Fibroblast of lung (primary cell): Measurements from ENCODE around the gene MRPS33. TPM values are rescaled to one million over a fixed set of nuclear protein-coding genes. Genes with fewer than 3 reads are reported as not detected.
"Not testable (repeated sequence)": the region's sequence is repeated elsewhere in the genome, so short reads cannot be mapped to it uniquely, and the experiment has no call there.

Source experiments
- DNase-seq, 2 donors: peaks; one replicate each; pipeline versions ENCODE4 v3.0.0 to v3.0.0-alpha.2; 2010; ENCODE audit warnings: low read depth in 2 of 2
- H2AFZ ChIP-seq: 2 replicates; pipeline ENCODE4 v1.5.1; 2012; ENCODE audit warnings: low read length, control low read depth, inconsistent platforms
- H3K27ac ChIP-seq: 2 replicates; pipeline ENCODE4 v1.5.1; 2011; ENCODE audit warnings: low read length, control low read depth; ENCODE audit not compliant: insufficient read depth
- H3K27me3 ChIP-seq: 2 replicates; pipeline ENCODE4 v1.5.1; 2011; ENCODE audit warnings: mild to moderate bottlenecking, low read length; ENCODE audit not compliant: control insufficient read depth, insufficient read depth
- H3K36me3 ChIP-seq: 2 replicates; pipeline ENCODE4 v1.5.1; 2011; ENCODE audit warnings: low read length; ENCODE audit not compliant: control insufficient read depth, insufficient read depth
- H3K4me1 ChIP-seq: 2 replicates; pipeline ENCODE4 v1.5.1; 2011; ENCODE audit warnings: low read length; ENCODE audit not compliant: control insufficient read depth, insufficient read depth; ENCODE audit errors: extremely low read depth
- H3K4me2 ChIP-seq: 2 replicates; pipeline ENCODE4 v1.5.1; 2011; ENCODE audit warnings: low read length, control low read depth; ENCODE audit not compliant: insufficient read depth; ENCODE audit errors: extremely low read depth
- H3K4me3 ChIP-seq, 4 experiments: fragments of 200-600 bp in 1 of 4; sonication (generic) in 1 of 4; replicated peaks in 1 of 4; 2 replicates each; pipeline ENCODE4 v1.5.1; 2011 to 2016; ENCODE audit warnings: low read length in 4 of 4, low read depth in 3 of 4, mild to moderate bottlenecking in 3 of 4, control low read depth in 2 of 4, inconsistent platforms in 1 of 4, mixed read lengths in 1 of 4; ENCODE audit not compliant: insufficient read depth in 1 of 4; ENCODE audit errors: control extremely low read depth in 1 of 4
- H3K79me2 ChIP-seq: 2 replicates; pipeline ENCODE4 v1.5.1; 2012; ENCODE audit warnings: mild to moderate bottlenecking, low read length, inconsistent platforms; ENCODE audit not compliant: control insufficient read depth, insufficient read depth
- H3K9ac ChIP-seq: 2 replicates; pipeline ENCODE4 v1.5.1; 2011; ENCODE audit warnings: mild to moderate bottlenecking, low read length, control low read depth; ENCODE audit not compliant: insufficient read depth
- H3K9me3 ChIP-seq: 2 replicates; pipeline ENCODE4 v1.5.1; 2012; ENCODE audit warnings: low read depth, low read length; ENCODE audit not compliant: control insufficient read depth, insufficient read depth
- H4K20me1 ChIP-seq: 2 replicates; pipeline ENCODE4 v1.5.1; 2011; ENCODE audit warnings: low read length; ENCODE audit not compliant: control insufficient read depth, insufficient read depth; ENCODE audit errors: extremely low read depth
- EZH2 ChIP-seq: IDR thresholded peaks from 2 replicates; pipeline ENCODE4 v1.5.1; 2012; ENCODE audit warnings: low read length, control low read depth, mild to moderate bottlenecking; ENCODE audit errors: missing control alignments
- polyA plus RNA-seq, 2 donors: library from polyadenylated mRNA; depleted of rRNA in 1 of 2; stranded (reverse) in 1 of 2; unstranded in 1 of 2; fragments of >200 nt; gene quantifications; 2 replicates each; pipeline ENCODE4 v1.2.1, GENCODE V29; 2011 to 2012; ENCODE audit warnings: missing spikeins in 1 of 2
- total RNA-seq: library from RNA; depleted of rRNA; stranded (reverse); fragments of >200 nt; gene quantifications from 2 replicates; pipeline ENCODE4 v1.2.1, GENCODE V29; 2014
- TF ChIP-seq, protein P1 (sequence below), 2 donors: IDR thresholded peaks in 1 of 2; conservative IDR thresholded peaks in 1 of 2; 1 replicate in 1 of 2; 2 replicates in 1 of 2; pipeline ENCODE4 v1.5.1; 2011 to 2012; ENCODE audit warnings: low read length in 2 of 2, control low read depth in 1 of 2, inconsistent platforms in 1 of 2, low read depth in 1 of 2, mild to moderate bottlenecking in 1 of 2

MRPS33 gene
- total and polyA plus RNA-seq, 2 donors (not counting 1 experiment from before 2014, with no cell fraction given): 40.1 to 64.8 TPM

DNA sequence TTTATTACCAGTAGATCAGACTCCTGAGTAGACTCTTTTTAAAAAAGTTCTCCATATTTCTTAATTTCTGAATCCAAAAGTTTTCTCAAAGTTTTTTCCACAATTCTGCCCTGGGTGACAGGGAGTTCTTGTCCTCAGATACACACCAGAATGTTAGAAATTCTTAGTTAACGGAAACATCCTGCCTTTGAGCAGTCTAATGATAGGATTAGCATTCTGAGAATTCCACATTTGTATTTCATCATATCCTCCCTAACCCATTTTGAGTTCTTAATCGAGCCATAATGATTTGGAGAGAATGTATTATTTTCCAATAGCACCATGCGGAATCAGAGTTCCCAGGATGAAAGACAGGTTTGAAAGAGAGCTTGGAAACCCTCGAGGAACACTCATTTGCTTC is 28.9 kb upstream of the MRPS33 start:
- no peak overlapping the region for H3K4me2 ChIP-seq
- H3K79me2 ChIP-seq: no peaks in the 10 kb centered on the region
- H2AFZ ChIP-seq: no peak overlapping the region
- H4K20me1 ChIP-seq: no peaks in the 10 kb centered on the region
- TF ChIP-seq, protein P1, sequence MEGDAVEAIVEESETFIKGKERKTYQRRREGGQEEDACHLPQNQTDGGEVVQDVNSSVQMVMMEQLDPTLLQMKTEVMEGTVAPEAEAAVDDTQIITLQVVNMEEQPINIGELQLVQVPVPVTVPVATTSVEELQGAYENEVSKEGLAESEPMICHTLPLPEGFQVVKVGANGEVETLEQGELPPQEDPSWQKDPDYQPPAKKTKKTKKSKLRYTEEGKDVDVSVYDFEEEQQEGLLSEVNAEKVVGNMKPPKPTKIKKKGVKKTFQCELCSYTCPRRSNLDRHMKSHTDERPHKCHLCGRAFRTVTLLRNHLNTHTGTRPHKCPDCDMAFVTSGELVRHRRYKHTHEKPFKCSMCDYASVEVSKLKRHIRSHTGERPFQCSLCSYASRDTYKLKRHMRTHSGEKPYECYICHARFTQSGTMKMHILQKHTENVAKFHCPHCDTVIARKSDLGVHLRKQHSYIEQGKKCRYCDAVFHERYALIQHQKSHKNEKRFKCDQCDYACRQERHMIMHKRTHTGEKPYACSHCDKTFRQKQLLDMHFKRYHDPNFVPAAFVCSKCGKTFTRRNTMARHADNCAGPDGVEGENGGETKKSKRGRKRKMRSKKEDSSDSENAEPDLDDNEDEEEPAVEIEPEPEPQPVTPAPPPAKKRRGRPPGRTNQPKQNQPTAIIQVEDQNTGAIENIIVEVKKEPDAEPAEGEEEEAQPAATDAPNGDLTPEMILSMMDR (conservative IDR thresholded peaks at IDR 0.05 in 1 of 2, IDR thresholded peaks at IDR 0.05 in 1 of 2; ENCODE audit: low read depth in 1 of 2, low read length in 2 of 2): no peak
- TF ChIP-seq EZH2: no peak
- no peaks in the 10 kb centered on the region for H3K9me3 ChIP-seq
- H3K9ac ChIP-seq: no peak overlapping the region
- H3K27ac ChIP-seq: no peak overlapping the region
- H3K4me1 ChIP-seq: no peaks in the 10 kb centered on the region
- no peak overlapping the region for H3K4me3 ChIP-seq
- DNase-seq: no peak
- no peaks in the 10 kb centered on the region for H3K27me3 ChIP-seq
- H3K36me3 ChIP-seq: no peaks in the 10 kb centered on the region

DNA sequence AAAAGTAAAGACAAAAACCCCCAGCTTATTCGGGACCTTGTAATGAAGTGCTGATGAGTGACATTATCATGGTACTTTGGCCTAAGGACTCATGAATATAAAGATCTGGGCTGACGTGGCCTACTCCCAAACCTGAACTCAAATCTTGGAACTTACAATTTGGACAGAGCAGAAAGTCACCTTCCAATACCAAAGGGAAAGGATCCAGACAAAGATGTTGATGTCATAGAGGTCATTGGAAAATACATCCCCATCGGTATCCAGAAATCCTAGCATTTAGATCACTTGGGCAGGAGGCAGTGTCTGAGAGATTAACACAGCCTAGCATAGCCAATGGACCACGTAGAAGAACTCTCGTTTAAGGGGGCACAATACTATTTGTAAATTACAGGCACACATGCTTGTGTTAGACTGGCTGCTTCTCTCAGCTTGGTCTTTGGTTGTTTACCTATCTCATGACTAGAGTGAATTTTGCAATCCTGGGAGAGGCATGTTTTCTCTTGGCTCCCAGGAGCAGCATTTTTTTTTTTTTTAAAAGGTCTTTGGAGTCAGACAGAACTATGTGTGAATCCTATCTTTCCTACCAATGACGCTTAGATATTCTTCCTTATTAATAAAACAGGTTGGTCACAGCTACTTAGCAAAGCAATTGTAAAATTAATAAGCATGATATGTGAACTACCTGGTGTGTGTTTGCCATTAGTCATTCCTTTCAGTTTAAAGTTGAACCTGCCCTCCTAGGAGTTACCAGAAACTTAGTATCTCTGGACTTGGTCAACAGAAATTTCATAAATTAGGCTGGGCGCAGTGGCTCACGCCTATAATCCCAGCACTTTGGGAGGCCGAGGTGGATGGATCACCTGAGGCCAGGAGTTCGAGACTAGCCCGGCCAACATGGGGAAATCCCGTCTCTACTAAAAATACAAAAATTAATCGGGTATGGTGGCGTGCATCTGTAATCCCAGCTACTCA is 27.8 kb upstream of the MRPS33 start:
- H3K27me3 ChIP-seq: no peaks in the 10 kb centered on the region
- DNase-seq: no peak
- no peaks in the 10 kb centered on the region for H3K9me3 ChIP-seq
- H3K4me2 ChIP-seq: no peak overlapping the region
- TF ChIP-seq EZH2: no peak
- TF ChIP-seq, protein P1 (conservative IDR thresholded peaks at IDR 0.05 in 1 of 2, IDR thresholded peaks at IDR 0.05 in 1 of 2; ENCODE audit: low read depth in 1 of 2, low read length in 2 of 2): no peak
- no peaks in the 10 kb centered on the region for H4K20me1 ChIP-seq
- no peaks in the 10 kb centered on the region for H3K79me2 ChIP-seq
- H2AFZ ChIP-seq: no peak overlapping the region
- no peak overlapping the region for H3K27ac ChIP-seq
- H3K9ac ChIP-seq: no peak overlapping the region
- no peaks in the 10 kb centered on the region for H3K4me1 ChIP-seq
- H3K36me3 ChIP-seq: no peaks in the 10 kb centered on the region
- no peak overlapping the region for H3K4me3 ChIP-seq

DNA sequence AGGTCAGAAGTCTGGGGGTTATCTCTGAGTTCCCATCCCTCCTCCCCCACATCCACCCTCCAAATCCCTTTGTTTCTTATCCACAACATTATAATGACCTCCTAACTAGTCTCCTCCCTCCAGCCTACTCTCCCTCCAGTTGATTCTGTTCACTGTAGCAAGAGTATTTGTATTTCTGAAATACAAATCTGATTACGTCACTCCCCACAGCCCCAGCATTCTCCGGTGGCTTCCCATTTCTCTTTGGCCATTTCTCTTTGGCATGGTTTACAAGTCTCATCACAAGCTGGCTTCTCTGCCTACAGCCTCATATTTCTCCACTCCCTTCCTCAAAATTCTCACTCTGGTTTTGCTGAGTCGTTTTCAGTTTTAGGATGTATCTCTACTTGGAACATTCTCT is 24.6 kb upstream of the MRPS33 start:
- TF ChIP-seq, protein P1 (conservative IDR thresholded peaks at IDR 0.05 in 1 of 2, IDR thresholded peaks at IDR 0.05 in 1 of 2; ENCODE audit: low read depth in 1 of 2, low read length in 2 of 2): no peak
- TF ChIP-seq EZH2: no peak
- Histone ChIP-seq H3K36me3 (no peaks in the 10 kb centered on the region), H3K4me1 (no peaks in the 10 kb centered on the region), H3K4me2 (no peak overlapping the region), H3K79me2 (no peaks in the 10 kb centered on the region), H2AFZ (no peak overlapping the region), H4K20me1 (no peaks in the 10 kb centered on the region), H3K9ac (no peak overlapping the region), H3K9me3 (no peaks in the 10 kb centered on the region), H3K27ac (no peak overlapping the region), H3K27me3 (no peaks in the 10 kb centered on the region), H3K4me3 (no peak overlapping the region)
- DNase-seq: peak in 1 of 2 donors; percentile 6

DNA sequence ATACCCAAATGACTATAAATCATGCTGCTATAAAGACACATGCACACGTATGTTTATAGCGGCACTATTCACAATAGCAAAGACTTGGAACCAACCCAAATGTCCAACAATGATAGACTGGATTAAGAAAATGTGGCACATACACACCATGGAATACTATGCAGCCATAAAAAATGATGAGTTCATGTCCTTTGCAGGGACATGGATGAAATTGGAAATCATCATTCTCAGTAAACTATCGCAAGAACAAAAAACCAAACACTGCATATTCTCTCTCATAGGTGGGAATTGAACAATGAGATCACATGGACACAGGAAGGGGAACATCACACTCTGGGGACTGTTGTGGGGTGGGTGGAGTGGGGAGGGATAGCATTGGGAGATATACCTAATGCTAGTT is 23.3 kb upstream of the MRPS33 start:
- not testable (repeated sequence) for H4K20me1 ChIP-seq, H3K4me3 ChIP-seq, H3K27ac ChIP-seq, H3K36me3 ChIP-seq, H3K4me2 ChIP-seq, H3K27me3 ChIP-seq, H2AFZ ChIP-seq, H3K9ac ChIP-seq, H3K9me3 ChIP-seq, H3K4me1 ChIP-seq, H3K79me2 ChIP-seq, DNase-seq
